ENCODE results near the gene SBF2.

DNA sequence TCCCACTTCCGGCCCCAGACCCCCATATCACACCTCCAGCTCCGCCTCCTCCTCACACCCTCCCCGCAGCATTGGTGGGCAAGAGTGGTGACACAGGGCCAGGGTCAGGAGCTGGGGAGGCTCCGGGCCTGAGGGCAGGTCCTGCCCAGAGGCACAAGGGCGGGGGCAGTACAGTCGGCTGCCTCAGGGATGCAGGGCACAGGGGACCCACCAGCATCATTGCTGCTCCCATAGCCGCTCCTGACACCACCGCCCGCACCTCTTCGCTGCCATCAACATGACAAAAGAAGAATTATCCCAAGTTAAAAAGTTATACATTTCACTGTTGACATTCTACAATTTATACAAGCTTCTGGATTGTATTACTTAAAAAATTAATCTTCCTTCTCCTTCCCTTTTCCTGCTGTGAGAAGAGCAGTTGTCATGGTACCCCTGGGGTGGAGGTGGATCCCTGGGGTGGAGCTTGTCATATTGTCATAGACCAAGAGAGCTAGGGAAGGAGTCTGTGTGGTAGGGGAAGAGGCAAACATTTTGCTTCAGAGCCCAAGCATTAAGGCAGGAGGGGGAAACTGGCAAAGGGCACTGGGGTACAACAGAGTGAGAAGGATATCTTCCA lies 4.1 kb downstream of the SBF2 start:
- no peak for TF ChIP-seq POLR2A (IDR thresholded peaks at IDR 0.05; ENCODE audit: low read depth, low read length)
- TF ChIP-seq CTCF (IDR thresholded peaks at IDR 0.05; ENCODE audit: extremely low read depth in 1 of 2, insufficient read depth in 1 of 2, low read depth in 1 of 2, low read length in 2 of 2), result no peak
